ENCODE measurements around the gene TRDN. TPM values are rescaled to one million over a fixed set of nuclear protein-coding genes. Genes with fewer than 3 reads are reported as not detected.

The TRDN gene
- total RNA-seq, 4 donors from 2014 or later, result under 0.01 to 5.6 (median 1.6) TPM; not detected in 1

DNA sequence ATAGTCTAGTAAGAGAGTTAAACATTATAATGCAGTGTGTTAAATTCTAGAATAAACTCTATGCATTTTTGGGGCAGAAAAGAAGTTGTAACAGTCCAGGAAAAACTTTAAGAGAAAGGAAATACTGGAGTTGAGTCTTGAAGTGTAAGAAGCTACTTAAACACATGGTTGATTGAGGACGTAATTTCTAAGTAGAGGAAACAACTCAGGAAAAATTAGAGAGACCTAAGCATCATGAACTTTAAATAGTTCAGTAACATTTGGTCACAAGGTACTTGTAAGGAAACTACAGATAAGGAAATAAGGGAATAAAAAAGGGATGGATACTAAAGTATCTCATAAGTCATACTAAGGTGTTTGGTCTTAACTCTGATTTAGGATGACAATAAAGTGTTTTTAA lies 4.7 kb upstream of the TRDN start:
- no peak for DNase-seq

DNA sequence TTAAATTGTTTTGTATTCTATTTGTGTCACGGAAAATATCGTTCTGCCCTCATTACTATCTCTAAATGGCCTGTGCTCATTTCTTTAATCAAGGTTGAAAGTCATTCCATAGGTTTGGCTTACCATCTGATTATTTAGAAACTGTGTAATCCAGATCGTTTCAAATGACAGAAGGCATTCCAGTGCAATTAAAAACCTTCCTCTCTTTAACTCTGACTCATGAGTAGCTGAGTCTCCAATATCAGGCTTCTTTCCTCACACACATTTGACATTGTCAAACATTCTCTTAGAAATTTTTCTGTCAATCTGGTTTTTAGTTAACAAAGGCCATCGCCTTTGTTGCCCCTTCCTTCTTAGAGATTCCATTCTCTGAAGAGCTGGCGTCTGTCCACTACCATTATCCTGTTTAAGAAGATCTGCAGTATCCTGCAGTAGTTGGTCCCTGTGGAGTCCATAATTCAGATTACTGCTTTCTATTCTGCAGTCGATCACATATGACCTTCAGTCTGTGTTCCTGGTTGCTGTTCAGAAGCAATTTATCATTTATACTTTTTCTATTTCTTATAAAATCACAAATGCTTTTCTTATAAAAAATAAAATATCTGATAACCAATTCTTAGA lies 3.9 kb upstream of the TRDN start:
- DNase-seq, result no peak
- Histone ChIP-seq H3K4me3 (no peak overlapping the region), H3K9me3 (no peaks in the 10 kb centered on the region), H3K36me3 (no peaks in the 10 kb centered on the region), H3K4me1 (no peaks in the 10 kb centered on the region), H3K27ac (no peak overlapping the region), H3K27me3 (no peaks in the 10 kb centered on the region)
- intact Hi-C loops (cut with DNase I; ENCODE audit: low total_unique reads), result no loop called here
- TF ChIP-seq, protein P1, sequence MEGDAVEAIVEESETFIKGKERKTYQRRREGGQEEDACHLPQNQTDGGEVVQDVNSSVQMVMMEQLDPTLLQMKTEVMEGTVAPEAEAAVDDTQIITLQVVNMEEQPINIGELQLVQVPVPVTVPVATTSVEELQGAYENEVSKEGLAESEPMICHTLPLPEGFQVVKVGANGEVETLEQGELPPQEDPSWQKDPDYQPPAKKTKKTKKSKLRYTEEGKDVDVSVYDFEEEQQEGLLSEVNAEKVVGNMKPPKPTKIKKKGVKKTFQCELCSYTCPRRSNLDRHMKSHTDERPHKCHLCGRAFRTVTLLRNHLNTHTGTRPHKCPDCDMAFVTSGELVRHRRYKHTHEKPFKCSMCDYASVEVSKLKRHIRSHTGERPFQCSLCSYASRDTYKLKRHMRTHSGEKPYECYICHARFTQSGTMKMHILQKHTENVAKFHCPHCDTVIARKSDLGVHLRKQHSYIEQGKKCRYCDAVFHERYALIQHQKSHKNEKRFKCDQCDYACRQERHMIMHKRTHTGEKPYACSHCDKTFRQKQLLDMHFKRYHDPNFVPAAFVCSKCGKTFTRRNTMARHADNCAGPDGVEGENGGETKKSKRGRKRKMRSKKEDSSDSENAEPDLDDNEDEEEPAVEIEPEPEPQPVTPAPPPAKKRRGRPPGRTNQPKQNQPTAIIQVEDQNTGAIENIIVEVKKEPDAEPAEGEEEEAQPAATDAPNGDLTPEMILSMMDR (IDR thresholded peaks at IDR 0.05), result no peak
- TF ChIP-seq POLR2A (IDR thresholded peaks at IDR 0.05), result no peak

More for the DNA sequence above, 4.7 kb upstream of the TRDN start:
- TF ChIP-seq, protein P1 (IDR thresholded peaks at IDR 0.05), result no peak
- no peak for TF ChIP-seq POLR2A (IDR thresholded peaks at IDR 0.05)
- Histone ChIP-seq H3K27me3 (no peaks in the 10 kb centered on the region), H3K4me3 (no peak overlapping the region), H3K36me3 (no peaks in the 10 kb centered on the region), H3K27ac (no peak overlapping the region), H3K9me3 (no peaks in the 10 kb centered on the region), H3K4me1 (no peaks in the 10 kb centered on the region)
- intact Hi-C loops (cut with DNase I; ENCODE audit: low total_unique reads), result no loop called here

DNA sequence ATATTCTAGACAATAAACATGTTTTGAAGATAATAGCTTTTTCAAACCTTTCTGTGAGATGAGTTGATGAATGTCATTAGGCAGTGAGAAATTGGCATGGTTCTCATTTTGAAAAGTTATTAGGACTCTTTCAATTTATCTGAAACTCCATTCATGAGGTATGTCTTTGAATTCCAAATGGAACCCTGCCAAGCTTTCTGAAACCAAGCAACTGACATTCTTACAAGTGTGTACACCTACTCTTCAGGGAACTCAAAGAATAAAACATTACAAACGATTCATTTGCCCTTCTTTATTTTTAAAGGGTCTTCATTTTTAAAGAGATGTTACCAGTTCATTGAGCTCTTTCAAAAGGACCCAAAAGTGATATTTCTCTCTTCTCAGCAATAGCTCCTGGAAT lies 2.1 kb upstream of the TRDN start:
- H3K36me3 ChIP-seq, result no peaks in the 10 kb centered on the region
- no peak overlapping the region for H3K4me3 ChIP-seq
- H3K4me1 ChIP-seq, result no peaks in the 10 kb centered on the region
- DNase-seq, result no peak
- intact Hi-C loops (cut with DNase I; ENCODE audit: low total_unique reads), result no loop called here
- TF ChIP-seq, protein P1 (IDR thresholded peaks at IDR 0.05), result no peak
- H3K27me3 ChIP-seq, result no peaks in the 10 kb centered on the region
- H3K9me3 ChIP-seq, result no peaks in the 10 kb centered on the region
- H3K27ac ChIP-seq, result no peak overlapping the region

DNA sequence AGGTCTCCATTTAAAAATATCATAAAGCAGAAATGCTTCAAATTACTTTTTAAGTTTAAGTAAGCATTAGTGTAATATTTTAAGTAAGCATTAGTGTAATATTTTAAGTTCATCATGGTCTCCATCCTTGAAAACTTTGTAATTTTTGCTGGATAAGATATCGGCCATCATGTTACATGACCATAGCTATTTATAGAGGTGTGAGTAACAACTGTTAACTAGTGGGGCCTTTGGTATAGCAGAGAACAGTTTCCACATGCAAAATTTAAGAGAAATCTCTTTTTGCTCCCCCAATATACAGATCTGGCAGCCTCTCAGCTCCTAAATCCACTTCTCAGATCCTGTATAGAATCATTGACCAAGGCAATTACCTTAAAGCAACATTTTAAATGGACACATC lies 468 bp downstream of the TRDN start:
- H3K9me3 ChIP-seq, result no peaks in the 10 kb centered on the region
- no peak overlapping the region for H3K4me3 ChIP-seq
- no peaks in the 10 kb centered on the region for H3K27me3 ChIP-seq
- H3K36me3 ChIP-seq, result no peaks in the 10 kb centered on the region
- no peak overlapping the region for H3K27ac ChIP-seq
- DNase-seq, result no peak
- intact Hi-C loops (cut with DNase I; ENCODE audit: low total_unique reads), result no loop called here
- TF ChIP-seq POLR2A (IDR thresholded peaks at IDR 0.05), result no peak
- TF ChIP-seq, protein P1 (IDR thresholded peaks at IDR 0.05), result no peak
- no peaks in the 10 kb centered on the region for H3K4me1 ChIP-seq

DNA sequence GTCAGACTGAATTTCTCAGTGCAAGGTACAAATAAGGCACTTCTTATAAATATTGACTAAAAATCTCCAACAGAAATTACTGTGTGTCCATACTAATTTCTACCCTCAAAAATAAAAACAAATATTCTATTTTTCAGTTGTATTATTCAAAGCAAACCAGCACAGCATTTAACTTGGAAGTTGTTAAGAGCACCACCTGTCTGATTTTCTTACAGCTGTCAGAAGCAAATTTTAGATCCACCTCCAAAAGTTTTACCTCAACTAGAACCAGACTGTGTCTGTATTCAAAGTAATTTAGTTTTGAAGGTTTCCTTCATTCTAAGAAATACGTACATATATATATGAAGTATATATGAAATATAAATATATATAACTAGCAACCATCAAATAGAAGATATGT lies 1.2 kb downstream of the TRDN start:
- intact Hi-C loops (cut with DNase I; ENCODE audit: low total_unique reads), result no loop called here
- no peak overlapping the region for H3K4me3 ChIP-seq

More for the DNA sequence above, 1.2 kb downstream of the TRDN start:
- H3K27ac ChIP-seq, result no peak overlapping the region
- TF ChIP-seq POLR2A (IDR thresholded peaks at IDR 0.05), result no peak
- TF ChIP-seq, protein P1 (IDR thresholded peaks at IDR 0.05), result no peak
- no peaks in the 10 kb centered on the region for H3K4me1 ChIP-seq
- no peaks in the 10 kb centered on the region for H3K9me3 ChIP-seq
- H3K36me3 ChIP-seq, result no peaks in the 10 kb centered on the region
- H3K27me3 ChIP-seq, result no peaks in the 10 kb centered on the region
- no peak for DNase-seq
